ENCODE results near the gene CACNA1F. TPM values are rescaled to one million over a fixed set of nuclear protein-coding genes. Genes with fewer than 3 reads are reported as not detected.

Gene CACNA1F
- total and polyA plus RNA-seq, 9 of the 15 experiments (the other 6 are each of a cell fraction or from before 2014, with no cell fraction given), result under 0.01 to 0.41 (median 0.03) TPM; not detected in 3

DNA sequence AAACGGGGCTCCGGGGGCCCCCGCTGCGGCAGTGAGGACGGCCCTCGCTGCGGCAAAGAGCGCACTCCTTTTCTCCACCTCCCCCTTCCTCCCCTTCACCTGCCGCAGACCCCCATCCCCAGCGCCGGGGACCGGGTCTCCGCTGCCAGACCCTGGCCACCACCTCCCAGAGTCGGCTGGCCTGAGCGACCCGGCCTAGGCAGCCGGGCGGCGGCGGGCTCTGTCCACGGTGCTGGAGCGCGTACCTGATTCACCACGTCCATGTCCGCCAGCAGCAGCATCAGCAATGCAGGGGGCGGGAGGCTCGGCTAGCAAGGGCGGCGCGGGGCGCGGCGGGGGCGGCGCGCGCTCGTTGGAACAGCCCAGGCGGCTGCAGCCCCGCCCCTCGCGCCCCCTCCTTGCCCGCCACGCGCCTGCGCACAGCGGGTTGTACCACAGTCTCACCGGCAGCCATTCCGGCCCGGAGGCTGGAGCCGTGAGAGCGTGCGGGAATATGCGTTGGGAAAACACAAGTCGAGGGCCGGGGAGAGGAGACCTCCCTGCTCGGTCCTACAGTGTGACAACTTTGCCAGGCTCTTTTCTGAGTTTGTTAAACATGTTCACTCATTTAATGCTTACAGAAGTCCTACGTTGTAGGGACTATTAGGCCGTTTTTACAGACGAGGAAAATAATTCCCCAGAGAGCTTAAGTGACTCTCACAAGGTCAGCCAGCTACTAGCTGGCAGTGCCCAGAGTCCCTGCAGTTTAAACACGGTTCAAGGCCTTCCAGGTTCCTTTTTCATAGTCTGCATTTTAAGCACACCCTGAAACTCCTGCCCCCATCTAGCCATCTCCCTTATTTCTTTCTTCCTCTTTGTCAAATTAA, 33.0 kb downstream of the CACNA1F start, which contains the start of gene SYP (continued):
- TF ChIP-seq PHF21A (IDR thresholded peaks at IDR 0.05; ENCODE audit: borderline replicate concordance, low read depth), result no peak
- TF ChIP-seq CREBBP (IDR thresholded peaks at IDR 0.05; ENCODE audit: low read depth, low read length), result no peak
- TF ChIP-seq NFATC3 (IDR thresholded peaks at IDR 0.05), result no peak
- no peak for TF ChIP-seq ZNF408 (CRISPR knock-in tag; IDR thresholded peaks at IDR 0.05; ENCODE audit: low read depth)
- TF ChIP-seq, protein P1, sequence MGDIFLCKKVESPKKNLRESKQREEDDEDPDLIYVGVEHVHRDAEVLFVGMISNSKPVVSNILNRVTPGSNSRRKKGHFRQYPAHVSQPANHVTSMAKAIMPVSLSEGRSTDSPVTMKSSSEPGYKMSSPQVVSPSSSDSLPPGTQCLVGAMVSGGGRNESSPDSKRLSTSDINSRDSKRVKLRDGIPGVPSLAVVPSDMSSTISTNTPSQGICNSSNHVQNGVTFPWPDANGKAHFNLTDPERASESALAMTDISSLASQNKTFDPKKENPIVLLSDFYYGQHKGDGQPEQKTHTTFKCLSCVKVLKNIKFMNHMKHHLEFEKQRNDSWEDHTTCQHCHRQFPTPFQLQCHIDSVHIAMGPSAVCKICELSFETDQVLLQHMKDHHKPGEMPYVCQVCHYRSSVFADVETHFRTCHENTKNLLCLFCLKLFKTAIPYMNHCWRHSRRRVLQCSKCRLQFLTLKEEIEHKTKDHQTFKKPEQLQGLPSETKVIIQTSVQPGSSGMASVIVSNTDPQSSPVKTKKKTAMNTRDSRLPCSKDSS (IDR thresholded peaks at IDR 0.05; ENCODE audit: low read depth, partially characterized antibody), result no peak
- no peak for TF ChIP-seq ZNF551 (CRISPR knock-in tag; IDR thresholded peaks at IDR 0.05)
- peak; percentile 96 for TF ChIP-seq CTBP1 (IDR thresholded peaks at IDR 0.05; ENCODE audit: borderline replicate concordance)
- no peak for TF ChIP-seq XRCC4 (IDR thresholded peaks at IDR 0.05; ENCODE audit: extremely low read depth, insufficient read depth, insufficient read length)
- no peak for TF ChIP-seq ZNF3 (CRISPR knock-in tag; IDR thresholded peaks at IDR 0.05)
- no peak for TF ChIP-seq CBX2 (IDR thresholded peaks at IDR 0.05; ENCODE audit: insufficient read depth, low read length, poor library complexity, severe bottlenecking)
- TF ChIP-seq, protein P2, sequence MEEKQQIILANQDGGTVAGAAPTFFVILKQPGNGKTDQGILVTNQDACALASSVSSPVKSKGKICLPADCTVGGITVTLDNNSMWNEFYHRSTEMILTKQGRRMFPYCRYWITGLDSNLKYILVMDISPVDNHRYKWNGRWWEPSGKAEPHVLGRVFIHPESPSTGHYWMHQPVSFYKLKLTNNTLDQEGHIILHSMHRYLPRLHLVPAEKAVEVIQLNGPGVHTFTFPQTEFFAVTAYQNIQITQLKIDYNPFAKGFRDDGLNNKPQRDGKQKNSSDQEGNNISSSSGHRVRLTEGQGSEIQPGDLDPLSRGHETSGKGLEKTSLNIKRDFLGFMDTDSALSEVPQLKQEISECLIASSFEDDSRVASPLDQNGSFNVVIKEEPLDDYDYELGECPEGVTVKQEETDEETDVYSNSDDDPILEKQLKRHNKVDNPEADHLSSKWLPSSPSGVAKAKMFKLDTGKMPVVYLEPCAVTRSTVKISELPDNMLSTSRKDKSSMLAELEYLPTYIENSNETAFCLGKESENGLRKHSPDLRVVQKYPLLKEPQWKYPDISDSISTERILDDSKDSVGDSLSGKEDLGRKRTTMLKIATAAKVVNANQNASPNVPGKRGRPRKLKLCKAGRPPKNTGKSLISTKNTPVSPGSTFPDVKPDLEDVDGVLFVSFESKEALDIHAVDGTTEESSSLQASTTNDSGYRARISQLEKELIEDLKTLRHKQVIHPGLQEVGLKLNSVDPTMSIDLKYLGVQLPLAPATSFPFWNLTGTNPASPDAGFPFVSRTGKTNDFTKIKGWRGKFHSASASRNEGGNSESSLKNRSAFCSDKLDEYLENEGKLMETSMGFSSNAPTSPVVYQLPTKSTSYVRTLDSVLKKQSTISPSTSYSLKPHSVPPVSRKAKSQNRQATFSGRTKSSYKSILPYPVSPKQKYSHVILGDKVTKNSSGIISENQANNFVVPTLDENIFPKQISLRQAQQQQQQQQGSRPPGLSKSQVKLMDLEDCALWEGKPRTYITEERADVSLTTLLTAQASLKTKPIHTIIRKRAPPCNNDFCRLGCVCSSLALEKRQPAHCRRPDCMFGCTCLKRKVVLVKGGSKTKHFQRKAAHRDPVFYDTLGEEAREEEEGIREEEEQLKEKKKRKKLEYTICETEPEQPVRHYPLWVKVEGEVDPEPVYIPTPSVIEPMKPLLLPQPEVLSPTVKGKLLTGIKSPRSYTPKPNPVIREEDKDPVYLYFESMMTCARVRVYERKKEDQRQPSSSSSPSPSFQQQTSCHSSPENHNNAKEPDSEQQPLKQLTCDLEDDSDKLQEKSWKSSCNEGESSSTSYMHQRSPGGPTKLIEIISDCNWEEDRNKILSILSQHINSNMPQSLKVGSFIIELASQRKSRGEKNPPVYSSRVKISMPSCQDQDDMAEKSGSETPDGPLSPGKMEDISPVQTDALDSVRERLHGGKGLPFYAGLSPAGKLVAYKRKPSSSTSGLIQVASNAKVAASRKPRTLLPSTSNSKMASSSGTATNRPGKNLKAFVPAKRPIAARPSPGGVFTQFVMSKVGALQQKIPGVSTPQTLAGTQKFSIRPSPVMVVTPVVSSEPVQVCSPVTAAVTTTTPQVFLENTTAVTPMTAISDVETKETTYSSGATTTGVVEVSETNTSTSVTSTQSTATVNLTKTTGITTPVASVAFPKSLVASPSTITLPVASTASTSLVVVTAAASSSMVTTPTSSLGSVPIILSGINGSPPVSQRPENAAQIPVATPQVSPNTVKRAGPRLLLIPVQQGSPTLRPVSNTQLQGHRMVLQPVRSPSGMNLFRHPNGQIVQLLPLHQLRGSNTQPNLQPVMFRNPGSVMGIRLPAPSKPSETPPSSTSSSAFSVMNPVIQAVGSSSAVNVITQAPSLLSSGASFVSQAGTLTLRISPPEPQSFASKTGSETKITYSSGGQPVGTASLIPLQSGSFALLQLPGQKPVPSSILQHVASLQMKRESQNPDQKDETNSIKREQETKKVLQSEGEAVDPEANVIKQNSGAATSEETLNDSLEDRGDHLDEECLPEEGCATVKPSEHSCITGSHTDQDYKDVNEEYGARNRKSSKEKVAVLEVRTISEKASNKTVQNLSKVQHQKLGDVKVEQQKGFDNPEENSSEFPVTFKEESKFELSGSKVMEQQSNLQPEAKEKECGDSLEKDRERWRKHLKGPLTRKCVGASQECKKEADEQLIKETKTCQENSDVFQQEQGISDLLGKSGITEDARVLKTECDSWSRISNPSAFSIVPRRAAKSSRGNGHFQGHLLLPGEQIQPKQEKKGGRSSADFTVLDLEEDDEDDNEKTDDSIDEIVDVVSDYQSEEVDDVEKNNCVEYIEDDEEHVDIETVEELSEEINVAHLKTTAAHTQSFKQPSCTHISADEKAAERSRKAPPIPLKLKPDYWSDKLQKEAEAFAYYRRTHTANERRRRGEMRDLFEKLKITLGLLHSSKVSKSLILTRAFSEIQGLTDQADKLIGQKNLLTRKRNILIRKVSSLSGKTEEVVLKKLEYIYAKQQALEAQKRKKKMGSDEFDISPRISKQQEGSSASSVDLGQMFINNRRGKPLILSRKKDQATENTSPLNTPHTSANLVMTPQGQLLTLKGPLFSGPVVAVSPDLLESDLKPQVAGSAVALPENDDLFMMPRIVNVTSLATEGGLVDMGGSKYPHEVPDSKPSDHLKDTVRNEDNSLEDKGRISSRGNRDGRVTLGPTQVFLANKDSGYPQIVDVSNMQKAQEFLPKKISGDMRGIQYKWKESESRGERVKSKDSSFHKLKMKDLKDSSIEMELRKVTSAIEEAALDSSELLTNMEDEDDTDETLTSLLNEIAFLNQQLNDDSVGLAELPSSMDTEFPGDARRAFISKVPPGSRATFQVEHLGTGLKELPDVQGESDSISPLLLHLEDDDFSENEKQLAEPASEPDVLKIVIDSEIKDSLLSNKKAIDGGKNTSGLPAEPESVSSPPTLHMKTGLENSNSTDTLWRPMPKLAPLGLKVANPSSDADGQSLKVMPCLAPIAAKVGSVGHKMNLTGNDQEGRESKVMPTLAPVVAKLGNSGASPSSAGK (IDR thresholded peaks at IDR 0.05), result peak; percentile 81
- TF ChIP-seq U2AF2 (optimal IDR thresholded peaks at IDR 0.05; ENCODE audit: low read depth, low read length), result no peak
- TF ChIP-seq SMAD4 (CRISPR knock-in tag; conservative IDR thresholded peaks at IDR 0.05), result peak; percentile 93
- no peak for TF ChIP-seq NCOA4 (IDR thresholded peaks at IDR 0.05; ENCODE audit: partially characterized antibody)
- no peak for TF ChIP-seq ERF (CRISPR knock-in tag; IDR thresholded peaks at IDR 0.05)
